Activated CD8-positive, alpha-beta memory T cell treated with anti-CD3 and anti-CD28 coated beads for 1 hour (primary cell): Measurements from ENCODE around the gene PSD2.

Source experiments
- DNase-seq, 2 donors: peaks; one replicate each; pipeline ENCODE4 v3.0.0-alpha.2; 2020; ENCODE audit warnings: low read depth in 1 of 2; ENCODE audit errors: extremely low read depth in 1 of 2

Gene PSD2

DNA sequence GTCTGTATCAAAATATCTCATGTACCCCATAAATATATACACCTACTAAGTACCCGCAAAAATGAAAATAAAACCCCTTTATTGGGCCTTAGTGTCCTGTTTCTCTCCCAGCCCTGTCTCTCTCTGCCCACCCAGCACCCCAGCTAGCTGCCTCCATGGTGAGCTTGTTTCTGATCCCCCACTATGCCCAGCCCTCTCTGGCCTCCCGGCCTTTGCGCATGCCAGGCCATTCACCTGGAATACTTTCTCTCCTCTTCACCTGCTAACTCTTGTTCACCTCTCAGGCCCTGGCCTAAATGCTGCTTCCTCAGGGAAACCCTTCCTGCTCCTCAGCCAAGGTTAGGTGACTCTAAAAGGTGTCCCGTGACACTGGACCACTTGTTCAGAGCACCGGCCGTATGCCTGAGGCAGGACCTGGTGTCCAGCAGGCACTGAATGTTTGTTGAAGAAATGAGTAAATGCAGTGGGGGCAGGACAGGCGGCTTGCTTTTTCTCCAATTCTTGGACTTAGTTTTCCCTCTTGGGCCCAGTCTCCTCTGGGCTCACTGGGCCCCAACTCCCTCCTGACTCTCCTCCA is 58.5 kb downstream of the PSD2 start:
- no peak for DNase-seq

DNA sequence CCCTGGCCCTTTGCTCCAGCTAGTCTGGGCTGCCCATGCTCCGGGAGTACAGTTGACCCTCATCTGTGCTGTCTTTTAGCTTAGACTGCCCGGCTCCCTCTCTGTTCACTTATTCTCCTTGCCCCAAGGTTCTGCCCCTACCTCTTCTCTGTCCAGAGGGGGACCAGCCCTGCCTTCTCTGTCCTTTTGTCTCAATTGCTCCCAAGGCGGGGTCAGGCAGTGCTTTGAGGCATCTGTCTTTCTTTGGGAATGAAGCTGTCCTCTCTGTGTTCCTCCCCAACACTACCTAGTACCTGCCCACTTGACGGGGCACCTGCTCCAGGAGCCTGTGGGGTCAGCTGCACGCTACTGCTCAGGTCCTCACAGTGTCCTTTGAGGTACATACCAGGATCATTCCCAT is 59.3 kb downstream of the PSD2 start:
- DNase-seq = no peak

DNA sequence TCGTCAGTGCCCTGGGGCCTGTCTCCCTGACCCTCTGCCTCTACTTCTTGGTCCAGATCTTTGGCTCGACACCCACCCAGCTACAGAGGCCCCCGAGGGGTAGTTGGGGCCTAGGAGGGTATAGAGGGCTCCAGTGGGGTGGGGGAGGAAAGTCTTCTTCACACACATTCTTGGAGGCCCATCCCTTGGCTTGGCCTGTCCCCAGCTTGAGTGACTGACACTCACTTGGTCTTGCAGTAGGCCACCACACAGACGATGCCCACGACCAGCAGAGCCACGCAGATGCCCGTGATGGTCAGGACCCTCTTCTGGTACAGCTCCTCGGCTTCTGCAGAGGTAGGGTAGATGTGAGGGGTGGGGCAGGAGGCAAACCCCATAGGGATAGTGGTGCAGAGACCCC is 59.8 kb downstream of the PSD2 start:
- no peak for DNase-seq

DNA sequence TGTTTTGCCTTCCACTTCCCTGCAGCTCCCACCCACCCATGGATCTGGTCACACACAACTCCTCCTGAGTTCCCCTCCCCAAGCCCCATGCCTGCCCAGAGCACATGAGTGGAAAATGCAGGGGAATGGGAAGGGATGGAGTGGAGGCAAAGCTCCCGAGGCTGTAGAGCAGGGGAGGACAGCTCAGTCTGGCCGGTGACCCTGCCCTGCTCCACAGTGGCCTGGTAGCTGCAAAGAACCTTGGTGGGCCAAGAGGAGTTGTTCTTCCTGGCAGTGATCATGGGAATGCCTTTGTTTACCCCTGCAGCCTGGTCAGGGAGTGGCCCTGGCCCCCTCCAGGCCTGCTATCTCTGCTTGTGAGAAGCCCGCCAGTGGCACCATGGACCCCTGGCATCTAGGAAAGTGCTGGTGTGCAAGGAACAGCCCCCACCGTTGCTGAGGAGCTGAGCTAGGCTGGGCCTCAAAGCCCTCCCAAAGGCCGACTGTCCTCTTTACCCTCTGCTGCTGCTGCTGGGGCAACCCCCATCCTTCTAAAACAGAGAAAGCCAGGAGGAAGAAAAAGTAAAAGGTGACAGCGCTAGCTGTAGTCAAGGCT is 60.4 kb downstream of the PSD2 start:
- no peak for DNase-seq

DNA sequence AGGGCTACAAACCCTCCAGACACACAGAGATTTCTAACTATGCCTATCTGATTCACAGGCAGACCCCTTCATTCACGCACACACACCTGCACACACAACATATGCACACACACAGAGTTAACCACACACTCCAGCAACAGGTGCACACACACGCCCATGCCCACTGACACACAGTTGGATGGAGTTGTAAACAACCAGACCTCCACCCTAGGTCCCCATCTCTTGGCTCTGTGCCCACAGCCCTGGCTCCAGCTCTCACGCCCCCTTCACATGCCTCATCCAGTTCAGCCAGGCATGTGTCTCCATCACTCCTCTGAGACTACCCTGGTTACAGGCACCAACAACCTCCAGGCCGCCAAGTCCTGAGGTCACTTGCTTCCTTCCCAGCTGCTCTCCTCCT is 61.1 kb downstream of the PSD2 start:
- DNase-seq = no peak

DNA sequence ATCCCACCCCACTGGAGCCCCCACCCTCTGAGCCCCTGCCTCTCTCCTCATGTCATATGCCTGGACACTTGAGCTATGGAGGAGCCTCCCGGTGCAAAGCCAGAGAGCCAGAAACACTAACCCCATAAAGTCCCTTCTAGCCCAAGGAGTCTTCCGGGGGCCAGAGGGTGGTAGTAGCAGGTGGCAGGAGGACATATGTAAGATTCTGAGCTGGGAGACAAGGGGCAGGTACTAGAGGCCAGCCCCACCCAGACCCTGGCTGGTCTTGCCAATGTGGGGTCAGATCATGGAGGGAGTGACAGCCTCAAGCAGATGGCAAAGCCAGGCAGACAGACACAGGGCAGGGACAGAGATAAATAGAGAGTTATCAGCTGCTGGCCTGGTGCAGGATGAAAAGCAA is 63.4 kb downstream of the PSD2 start:
- no peak for DNase-seq

DNA sequence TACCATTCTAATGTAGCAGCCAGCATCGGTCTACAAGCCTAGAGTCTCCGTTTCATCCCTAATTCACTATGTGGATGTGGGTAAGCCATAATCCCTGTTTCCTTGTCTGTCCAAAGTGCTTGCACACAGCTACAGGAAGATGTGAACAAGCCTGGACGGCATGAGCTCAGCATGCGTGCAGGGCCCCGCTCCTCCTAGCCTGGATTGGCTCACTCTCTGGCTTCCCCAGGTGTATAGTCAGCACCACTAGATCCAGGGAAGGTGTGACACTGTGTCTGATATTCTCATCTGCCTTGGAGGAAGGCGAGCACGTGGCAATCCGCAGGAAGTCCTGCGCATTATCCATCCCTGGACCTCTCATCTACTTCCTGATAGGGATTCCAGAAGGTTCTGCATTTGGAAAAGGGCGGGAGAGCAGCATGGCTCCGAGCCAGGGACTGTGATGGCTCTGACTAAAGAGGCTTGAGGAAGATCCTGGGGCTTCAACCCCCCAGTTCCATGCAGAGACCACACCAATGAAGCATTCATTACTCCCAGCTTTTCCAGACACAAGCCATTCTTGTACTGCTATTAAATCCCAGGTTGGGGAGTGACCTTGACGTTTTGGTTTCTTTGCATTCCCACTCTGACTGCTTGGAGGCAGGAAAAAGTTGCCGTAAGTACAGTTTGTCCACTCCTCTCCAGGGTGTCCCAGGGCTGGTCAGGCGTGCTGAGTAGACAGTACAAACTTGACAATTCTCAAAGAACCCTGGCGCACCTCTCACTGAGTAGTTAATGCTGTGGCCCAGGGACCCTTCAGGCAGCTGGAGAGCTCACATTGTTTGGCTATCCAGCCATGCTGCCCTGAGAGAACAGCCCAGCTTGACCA is 65.6 kb downstream of the PSD2 start:
- no peak for DNase-seq

DNA sequence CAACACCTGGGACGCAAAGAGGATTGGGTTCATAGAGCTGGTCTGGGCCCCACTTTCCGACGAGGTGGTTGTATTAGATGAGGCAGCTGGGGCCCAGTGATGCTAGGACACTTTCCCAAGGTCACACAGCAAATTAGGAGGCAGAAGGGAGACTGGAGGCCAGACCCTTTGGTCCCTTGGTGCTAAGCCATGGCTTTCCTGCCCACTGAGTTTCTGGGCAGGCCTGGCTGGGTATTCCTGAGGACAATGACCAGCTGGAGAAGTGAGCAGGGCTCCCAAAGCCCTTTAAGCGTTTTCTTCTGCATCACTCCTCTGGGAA is 66.2 kb downstream of the PSD2 start:
- DNase-seq = no peak

DNA sequence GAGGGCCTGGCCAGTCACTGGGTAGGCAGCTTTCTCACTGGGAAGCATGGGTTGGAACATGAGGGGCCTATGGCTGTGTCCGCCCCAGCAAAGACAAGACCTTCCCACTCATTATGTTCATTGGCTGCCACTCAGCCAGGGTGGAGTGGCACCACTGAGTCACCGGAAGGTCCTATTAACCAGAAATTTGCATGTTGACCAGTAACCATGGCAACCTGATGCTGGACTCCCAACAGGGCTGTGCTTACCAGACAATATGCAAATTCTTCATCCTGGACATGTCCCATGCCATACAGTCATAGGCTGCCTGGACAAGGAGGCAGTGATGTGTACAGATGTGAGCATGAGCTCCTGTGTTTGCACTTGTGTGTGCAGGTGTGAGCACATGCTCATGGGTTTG is 66.7 kb downstream of the PSD2 start:
- no peak for DNase-seq

DNA sequence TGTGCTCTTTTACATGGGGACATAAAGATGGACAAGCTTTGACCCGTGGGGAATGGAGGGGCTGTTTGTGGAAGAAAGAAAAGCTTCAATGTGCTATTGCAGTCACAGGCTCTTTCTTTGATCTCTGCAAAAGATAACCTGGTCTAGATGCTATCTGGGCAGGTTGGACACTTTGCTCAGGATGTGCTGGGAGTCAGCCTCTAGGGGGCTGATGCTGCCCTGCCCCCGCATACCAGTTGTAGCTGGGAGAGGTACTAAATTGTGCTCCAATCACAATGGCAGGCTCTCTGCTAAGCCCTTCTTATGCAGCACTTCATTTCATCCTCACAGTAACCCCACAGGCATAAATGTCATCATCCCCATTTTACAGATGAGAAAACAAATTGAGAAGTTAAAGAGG is 67.2 kb downstream of the PSD2 start:
- no peak for DNase-seq

DNA sequence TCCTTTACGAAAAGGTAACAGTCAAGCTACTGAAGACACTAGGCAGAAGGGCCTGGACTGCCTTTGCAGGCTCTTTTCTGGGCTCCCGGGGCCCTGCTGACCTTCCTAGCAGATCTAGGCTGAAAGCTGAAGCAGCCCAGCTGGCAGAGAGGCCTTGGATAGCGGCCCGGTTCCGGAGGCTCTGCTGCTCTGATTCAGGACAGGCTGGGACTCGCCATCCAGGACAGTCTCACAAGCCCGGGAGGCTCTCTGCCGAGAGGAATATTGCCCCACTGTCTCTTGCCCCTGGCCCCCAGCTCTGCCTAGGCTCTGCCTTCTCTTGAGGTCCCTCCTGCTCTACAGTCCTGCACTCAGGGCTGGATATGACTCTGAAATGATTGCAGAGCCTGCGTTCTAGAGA is 67.8 kb downstream of the PSD2 start:
- no peak for DNase-seq

DNA sequence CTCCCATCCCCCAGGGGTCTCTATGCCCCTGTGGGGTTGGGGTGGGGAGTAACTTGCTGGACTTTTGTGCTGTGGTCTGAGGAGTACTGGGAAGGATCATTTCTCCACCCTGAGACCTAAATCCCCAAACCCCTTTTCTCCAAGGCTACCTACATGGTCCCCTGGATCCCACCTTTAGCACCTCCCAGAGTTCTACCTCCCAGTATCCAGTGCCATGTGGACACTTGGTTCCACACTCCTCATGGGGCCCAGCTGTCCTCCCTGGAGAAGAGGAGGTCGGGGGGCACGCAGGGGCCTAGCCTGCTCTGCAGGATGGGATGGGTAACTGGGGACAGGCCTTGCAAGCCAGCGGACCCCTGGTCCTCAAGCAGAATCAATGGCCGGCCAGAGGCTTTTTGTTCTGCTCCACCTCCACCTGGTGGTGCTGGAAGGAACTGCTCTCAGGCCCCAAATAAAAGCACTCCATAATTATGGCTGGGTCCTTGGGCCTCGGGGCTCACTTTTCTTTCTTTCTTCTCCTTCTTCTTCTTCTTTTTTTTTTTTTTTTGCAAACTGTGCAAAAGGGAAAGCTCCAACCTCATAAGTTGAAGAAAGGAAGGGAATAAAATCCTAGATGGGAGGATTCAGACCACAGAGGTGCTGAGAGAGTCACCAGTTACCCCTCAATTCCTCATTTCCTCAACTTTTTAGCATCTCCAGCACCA is 68.4 kb downstream of the PSD2 start:
- peak in 1 of 2 donors; percentile 34 for DNase-seq

DNA sequence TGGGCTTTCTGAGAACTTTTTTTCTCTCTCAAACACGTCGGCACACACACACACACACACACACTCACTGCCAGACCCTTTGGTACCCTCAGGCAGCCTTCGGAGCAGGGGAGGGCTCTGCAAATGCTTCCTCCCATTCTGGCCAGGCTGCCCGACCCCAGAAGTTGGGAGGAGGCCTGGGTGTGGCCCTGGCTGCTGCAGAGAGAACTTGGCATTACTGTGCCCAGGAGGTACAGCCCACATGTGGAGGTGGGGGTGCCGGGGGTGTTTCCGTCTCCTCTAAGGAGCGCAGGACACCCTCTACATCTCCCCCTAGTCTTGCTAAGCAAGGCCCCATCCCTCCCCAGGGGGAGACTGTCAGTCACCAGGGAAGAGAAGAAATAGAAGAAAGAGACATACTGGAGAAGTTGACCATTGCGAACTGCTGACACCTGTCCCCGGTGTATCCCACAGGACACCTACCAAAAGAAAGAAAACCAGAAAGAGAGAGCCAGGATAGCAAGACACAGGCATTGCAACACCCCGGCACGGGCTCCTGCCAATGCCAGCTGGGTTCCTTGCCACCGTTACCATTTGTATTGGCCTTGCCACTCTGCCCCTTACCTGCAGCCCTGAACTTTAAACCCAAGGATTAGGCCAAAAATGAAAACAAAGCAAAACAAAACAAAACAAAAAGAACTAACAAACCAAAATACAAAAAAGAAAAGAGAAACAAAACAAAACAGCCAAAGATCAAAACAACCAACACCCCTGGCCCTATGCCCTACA is 69.3 kb downstream of the PSD2 start:
- DNase-seq = no peak

DNA sequence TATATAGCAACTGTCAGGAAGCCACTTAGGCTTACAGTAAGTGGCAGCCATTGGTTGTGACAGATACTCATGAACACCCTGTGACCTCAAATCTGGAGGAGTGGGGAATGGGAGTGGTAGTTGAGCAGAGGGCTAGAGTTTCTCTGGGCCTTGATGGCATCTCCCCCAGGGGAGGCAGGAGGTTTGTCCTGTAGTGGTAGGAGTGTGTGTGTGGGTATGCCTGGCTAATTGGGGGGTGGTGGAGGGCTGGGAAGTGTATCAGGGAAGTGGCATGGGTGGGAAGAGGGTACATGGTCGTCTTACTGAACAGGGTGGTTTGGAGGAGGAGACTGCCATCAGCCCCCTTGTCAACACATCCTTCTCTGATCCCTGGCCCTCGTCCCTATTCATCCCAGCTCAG is 71.5 kb downstream of the PSD2 start:
- DNase-seq = no peak

DNA sequence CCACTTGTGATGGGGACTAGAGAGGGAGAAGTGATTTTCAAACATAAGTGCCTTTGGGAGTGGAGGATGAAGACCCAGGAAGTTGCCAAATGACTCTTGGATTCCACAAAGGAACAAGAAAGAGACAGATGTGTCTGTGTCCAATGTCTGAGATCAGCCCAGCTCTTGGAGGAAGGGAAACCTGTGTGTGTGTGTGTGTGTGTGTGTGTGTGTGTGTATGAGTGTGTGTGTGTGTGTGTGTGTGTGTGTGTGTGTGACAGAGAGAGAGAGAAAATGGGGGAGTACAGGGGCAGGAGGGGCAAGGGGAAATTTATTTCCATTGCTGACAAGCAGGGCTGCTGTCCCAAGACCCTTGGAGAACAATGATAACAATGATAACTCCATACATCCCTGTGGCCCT is 72.0 kb downstream of the PSD2 start:
- no peak for DNase-seq

DNA sequence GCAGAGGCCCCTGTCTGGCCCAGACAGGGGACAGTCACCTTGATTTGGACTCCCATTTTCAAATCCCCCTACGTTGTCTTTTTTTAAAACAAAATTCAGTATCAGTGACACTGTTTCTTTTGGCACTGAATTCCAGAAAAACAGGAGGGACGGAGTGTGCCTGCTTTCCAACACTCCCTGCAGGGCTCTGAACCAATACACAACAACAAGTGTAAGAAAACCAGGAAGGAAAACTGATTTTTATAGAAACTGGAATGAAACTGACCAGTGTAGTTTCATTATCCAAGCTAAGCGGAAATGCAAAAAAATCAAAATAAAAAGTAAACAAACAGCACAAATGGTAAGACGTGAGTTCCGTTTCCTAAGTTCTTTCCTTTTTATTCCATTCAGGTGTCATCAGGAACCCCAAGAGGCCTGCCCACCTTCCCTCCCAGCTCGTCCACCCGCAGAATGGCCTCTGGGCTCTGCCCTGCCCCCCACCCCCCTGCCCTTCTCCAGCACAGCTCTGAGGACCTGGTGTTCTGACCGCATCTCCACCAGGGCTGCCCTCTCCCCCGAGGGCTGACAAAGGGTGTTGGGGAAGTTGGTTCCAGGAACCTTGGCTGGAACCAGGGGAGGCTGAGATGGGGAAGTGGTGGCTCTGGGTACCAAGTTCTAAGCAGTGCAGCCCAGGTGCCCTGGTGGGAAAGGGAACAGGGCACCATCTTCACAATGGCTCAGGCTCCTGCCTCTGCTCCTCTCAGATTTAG is 73.6 kb downstream of the PSD2 start:
- DNase-seq = no peak

DNA sequence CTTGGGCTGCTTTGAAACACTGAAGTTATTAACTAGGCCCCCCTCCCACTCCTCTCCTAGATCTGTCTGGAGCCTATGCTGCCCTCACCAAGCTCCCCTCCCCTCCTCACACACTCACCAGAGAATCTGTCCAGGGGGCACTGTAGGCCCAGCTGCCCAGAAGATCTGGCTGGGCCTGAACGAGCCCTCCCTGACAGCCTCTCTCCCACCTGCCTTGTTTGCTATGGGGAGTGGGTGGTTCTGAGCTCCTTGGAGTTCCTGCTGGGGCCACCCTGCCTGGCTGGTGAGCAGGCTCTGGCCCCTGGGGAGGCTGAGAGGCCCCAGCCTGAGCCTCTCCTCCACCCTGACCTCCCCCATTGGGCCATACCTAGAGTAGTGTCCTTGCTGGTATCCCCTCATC is 75.1 kb downstream of the PSD2 start:
- DNase-seq = no peak

DNA sequence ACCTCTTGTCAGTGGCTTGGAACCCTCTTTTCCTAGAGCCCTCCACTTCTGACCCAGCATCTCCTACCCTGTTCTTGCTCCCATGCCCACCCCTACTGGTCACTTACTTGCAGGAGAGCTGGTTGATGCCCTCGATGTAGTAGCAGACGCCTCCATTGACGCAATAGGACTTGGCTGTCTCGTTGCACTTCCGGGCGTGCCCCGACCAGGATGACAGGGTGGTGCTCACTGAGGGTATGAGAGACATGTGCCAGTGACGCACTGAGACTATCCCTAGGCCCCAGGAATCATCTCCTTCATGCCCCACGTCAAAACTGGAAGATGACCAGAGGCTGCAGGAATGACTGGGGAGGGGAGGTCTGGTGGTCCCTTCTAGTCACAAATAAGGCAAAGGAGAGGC is 76.0 kb downstream of the PSD2 start:
- DNase-seq = no peak

DNA sequence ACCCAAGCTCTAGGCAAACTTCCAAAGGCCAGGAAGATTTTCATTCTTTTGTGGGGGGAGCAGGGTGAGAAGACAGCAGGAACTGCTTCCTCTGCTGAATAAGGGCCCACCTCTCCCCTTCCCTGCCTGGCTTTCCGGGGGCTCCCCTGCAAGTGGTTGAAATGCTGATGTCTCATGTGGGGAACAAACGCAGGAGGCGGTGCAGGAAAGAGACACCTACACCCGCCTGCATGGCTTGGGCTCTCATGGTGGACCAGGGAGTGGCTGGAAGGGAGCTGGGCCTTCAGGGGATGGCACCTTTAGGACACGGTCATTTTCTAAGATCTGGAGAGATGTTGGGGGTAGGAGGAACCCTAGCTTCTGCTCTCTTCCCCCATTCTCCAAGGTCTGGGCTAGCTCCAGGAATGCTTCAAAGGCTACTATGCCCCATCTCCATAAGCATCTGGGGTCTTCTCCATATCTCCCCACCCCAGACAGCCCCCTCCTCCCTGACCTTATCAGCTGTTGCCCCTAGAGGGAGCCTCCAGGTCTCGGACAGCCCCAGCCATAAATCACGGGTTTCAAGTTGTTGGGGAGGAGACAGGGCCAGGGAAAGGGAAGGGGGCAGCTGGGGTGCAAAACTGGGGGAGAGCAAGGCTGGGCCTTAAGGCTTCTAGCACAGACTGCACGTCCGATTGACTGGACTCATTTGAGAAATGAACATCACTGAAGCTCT is 76.6 kb downstream of the PSD2 start:
- no peak for DNase-seq
